Bronchial smooth muscle cell (primary cell): ENCODE data around the gene MCOLN3. TPM values are rescaled to one million over a fixed set of nuclear protein-coding genes. Genes with fewer than 3 reads are reported as not detected.

Source experiments
- total RNA-seq: library from RNA; depleted of rRNA; stranded (reverse); fragments of >200 nt; gene quantifications from 2 replicates; pipeline ENCODE4 v1.2.1, GENCODE V29; 2014

The MCOLN3 gene, protein sequence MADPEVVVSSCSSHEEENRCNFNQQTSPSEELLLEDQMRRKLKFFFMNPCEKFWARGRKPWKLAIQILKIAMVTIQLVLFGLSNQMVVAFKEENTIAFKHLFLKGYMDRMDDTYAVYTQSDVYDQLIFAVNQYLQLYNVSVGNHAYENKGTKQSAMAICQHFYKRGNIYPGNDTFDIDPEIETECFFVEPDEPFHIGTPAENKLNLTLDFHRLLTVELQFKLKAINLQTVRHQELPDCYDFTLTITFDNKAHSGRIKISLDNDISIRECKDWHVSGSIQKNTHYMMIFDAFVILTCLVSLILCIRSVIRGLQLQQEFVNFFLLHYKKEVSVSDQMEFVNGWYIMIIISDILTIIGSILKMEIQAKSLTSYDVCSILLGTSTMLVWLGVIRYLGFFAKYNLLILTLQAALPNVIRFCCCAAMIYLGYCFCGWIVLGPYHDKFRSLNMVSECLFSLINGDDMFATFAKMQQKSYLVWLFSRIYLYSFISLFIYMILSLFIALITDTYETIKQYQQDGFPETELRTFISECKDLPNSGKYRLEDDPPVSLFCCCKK
- total RNA-seq = 0.43 and 6.9 TPM in 2 replicates

DNA sequence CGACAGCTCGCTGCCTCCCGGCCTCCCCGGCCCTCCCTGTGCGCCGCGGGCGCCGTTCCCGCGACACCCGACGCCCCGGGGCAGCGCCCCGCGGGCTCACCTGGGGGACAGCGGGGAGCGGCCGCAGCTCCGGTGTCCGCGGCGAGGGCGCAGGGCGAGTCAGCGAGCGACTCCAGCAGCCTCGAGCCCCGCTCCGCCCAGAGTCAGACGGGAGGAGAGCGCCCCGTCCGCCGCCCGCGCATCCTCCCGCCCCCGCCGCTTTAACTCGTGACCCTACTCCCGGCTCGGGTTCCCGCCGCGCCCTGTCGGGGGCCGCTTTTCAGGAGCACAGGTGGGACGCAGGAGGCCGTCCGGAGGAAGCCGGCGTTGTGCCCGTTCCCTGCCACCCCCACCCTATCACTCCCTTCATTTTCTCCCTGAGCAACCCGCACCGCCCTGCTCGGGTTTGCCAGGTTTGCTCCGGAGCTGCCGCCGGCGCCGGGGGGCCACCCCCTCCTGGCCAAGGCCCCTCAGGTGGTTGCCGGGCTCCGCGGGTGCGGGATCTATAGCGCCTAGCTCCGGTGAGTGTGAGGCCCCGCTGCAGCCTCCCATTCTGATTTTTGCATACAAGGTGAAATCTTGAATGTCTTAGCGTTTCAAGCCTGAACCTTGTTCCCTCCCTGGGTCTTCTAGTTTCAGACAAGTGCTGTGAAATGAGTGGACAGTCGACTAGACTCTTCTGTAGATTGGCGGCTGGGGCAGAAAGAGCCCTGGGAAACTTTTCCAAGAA, at the start of gene MCOLN3:
MCOLN3 (minus strand) TSS at position 205 of the 769 bp plus-strand sequence. CDS start 3,140 bp downstream, outside the sequence.

DNA sequence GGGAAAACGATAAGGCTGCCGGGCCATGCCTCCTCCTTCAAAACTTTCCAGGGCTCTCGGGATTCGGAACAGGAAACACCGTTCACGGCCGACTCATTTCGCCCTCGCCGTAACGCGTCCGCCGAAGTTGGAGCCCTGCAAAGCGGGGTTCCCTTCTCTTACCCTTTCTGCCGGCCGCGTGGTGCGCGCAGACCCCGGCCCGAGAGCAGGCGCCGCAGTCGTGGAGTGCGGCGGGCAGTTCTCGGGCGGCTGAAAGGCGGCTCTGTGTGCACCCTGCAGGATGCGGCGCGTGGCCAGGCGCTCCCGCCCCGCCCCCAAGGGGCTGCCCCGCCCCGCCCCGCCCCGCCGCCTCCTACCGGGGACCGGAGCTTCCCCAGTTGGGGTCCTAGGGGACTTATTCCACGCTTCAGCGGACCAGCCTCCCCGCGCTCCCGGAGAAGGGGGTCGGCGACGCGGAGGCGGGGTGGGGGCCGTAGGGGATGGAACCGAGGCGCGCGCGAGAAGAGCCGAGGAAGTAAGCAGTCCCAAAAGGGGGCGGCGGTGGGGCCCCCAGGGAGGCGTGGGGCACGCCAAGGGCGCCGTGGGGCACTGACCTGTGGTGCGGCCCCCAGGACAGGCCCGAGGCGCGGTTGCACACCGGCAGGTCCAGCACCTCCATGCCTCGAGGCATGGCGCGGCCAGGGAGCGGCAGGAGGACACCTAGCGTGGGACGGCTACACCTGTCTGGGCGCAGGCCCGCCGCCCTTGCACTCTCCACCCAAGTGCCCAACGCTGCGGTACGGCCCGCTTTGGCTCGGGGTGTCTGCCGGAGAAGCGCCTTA, 51.2 kb downstream of the MCOLN3 start, which contains the start of gene MCOLN2:
MCOLN2 (minus strand) TSS at position 268 of the 821 bp plus-strand sequence; CDS start at position 27, 241 bp downstream.

Other genes with a start within 250 kb of the MCOLN3 start
- 16.5 and 21.6 TPM in 2 replicates for gene LPAR3, start 155.3 kb downstream of the MCOLN3 start, total RNA-seq
- 0.26 and 3.0 TPM in 2 replicates for gene MCOLN2, start 51.4 kb downstream of the MCOLN3 start, total RNA-seq
- gene SYDE2, start 152.5 kb upstream of the MCOLN3 start, total RNA-seq = 2.7 and 7.3 TPM in 2 replicates
- gene C1orf52, start 211.2 kb upstream of the MCOLN3 start, total RNA-seq = 8.8 and 9.5 TPM in 2 replicates
- gene BCL10, start 228.1 kb upstream of the MCOLN3 start, total RNA-seq = 10.4 and 16.5 TPM in 2 replicates